Measurements from ENCODE around the gene CR1. TPM values are rescaled to one million over a fixed set of nuclear protein-coding genes. Genes with fewer than 3 reads are reported as not detected.
"Not testable (repeated sequence)": the region's sequence is repeated elsewhere in the genome, so short reads cannot be mapped to it uniquely, and the experiment has no call there.

The CR1 gene
- total RNA-seq, 1 donor from 2014 or later = not detected

DNA sequence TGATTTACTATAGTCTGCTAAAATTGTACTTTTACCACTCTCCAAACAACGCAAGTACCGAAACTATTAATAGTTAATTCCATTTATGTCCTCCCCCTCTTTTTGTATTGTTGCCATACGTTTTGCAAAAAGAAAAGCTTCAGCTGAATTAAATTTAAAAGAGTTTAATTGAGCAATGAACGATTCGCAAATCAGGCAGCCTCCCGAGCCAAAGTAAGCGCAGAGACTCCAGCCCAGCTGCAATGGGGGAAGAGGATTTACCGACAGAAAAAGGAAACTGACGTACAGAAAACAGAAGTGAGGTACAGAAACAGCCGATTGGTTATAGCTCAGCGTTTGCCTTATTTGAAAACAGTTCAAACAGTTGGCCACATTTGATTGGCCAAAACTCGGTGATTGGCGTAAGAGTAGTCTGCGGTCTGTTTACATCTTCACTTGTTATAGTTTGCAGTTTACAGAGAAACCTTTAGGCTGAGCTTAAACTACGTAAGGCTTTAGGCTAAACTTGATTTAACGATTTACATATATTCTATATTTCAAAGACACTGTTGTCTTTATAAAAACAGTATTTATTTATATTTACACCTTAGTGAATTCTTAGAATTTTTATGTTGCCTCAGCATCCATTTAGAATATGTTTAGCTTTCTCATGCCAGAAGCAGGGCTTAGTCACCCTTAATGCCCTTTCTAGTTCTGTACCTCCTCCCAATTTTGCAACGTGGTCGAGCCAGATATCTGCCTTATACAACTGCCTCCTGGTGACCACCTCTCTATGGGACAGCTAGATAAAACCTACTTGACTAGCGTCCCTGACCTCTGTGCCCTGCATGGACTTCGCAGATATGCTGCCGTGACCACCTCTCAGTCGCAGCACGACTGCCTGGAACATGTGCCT lies 23.8 kb downstream of the CR1 start:
- DNase-seq (ENCODE audit: low read depth) = no peak
- no peaks in the 10 kb centered on the region for H3K36me3 ChIP-seq (ENCODE audit: control insufficient read depth, insufficient read depth, low read length)
- no peak overlapping the region for H3K4me3 ChIP-seq (ENCODE audit: low read depth, low read length)
- TF ChIP-seq, protein P1, sequence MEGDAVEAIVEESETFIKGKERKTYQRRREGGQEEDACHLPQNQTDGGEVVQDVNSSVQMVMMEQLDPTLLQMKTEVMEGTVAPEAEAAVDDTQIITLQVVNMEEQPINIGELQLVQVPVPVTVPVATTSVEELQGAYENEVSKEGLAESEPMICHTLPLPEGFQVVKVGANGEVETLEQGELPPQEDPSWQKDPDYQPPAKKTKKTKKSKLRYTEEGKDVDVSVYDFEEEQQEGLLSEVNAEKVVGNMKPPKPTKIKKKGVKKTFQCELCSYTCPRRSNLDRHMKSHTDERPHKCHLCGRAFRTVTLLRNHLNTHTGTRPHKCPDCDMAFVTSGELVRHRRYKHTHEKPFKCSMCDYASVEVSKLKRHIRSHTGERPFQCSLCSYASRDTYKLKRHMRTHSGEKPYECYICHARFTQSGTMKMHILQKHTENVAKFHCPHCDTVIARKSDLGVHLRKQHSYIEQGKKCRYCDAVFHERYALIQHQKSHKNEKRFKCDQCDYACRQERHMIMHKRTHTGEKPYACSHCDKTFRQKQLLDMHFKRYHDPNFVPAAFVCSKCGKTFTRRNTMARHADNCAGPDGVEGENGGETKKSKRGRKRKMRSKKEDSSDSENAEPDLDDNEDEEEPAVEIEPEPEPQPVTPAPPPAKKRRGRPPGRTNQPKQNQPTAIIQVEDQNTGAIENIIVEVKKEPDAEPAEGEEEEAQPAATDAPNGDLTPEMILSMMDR (IDR thresholded peaks at IDR 0.05; ENCODE audit: insufficient read depth, low read length, severe bottlenecking) = no peak
- peaks cover 1% of the 10 kb centered on the region for H3K27me3 ChIP-seq (ENCODE audit: control insufficient read depth, insufficient read depth, low read length)
- no peak for FAIRE-seq

DNA sequence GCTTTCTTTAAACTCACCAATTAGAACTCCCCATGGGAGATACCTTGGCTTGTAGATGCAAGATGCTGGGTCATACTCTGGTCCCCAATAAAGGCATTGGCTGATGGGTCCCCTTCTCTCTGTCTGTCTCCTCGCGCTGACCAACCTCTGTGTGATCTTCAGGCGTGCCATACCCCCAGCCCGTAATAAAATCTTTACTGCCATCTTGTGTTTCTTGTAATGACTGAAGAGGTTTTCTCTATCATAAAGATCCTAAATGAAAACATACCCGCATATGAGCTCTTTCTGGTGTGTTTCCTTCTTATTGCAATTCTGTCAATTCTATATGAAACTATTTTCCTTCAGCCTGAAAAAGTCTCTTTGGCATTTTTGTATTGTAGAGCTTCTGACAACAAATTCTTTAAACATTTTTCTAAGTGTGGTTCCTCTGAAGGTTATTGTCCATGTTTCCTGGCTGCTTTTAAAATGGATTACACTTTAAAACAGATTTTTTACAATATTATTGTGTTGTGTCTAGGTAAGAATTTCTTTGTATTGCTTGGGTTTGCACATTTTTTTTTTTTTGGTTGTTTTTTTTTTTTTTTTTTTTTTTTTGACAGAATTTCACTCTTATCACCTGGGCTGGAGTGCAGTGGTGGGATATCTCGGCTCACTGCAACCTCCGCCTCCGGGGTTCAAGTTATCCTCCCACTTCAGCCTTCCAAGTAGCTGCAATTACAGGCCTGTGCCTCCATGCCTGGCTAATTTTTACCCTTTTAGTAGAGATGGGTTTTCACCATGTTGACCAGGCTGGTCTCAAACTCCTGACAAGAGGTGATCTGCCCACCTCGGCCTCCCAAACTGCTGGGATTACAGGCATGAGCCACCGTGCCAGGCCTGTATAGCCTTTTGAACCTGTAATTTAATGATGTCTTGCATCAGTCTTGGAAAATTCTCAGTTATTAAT lies 24.7 kb downstream of the CR1 start:
- DNase-seq (ENCODE audit: low read depth); H3K36me3 ChIP-seq (ENCODE audit: control insufficient read depth, insufficient read depth, low read length); FAIRE-seq; H3K4me3 ChIP-seq (ENCODE audit: low read depth, low read length); H3K27me3 ChIP-seq (ENCODE audit: control insufficient read depth, insufficient read depth, low read length): not testable (repeated sequence)

DNA sequence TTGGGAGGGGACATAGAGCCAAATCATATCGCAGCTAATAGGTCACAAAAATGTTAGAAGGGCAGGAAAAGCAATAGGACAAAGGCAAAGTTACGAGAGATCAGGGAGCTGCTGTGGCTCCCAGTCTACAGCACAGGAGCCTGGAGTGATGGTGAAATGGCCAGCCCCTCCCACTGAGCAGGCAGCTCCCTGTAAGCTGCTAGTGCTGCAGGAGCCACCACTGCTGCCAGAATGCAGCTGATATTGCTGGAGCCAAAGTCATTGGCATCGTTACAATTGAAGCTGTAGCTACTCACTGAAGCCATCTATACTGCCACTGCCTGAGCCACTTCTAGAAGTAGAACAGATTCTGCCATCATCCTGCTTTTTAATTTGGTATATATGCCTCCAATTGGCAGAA lies 29.3 kb downstream of the CR1 start:
- H3K27me3 ChIP-seq (ENCODE audit: control insufficient read depth, insufficient read depth, low read length); DNase-seq (ENCODE audit: low read depth); FAIRE-seq; H3K36me3 ChIP-seq (ENCODE audit: control insufficient read depth, insufficient read depth, low read length); H3K4me3 ChIP-seq (ENCODE audit: low read depth, low read length): not testable (repeated sequence)

DNA sequence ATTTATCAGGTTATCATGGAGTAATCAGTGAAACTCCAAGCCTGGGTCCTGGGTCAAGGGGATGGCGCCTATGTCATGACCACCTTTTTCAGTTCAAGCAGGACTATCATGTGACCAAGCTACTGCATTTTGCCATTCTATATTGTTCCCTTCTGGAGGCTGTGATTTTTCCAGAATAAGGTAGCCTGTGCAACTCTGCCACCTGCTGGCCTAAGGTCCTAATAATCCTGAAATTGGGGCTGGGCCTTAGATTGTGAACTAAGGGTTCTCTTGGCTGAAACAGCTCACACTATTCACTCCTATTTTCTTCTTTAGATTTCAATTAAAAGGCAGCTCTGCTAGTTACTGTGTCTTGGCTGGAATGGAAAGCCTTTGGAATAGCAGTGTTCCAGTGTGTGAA lies 32.4 kb downstream of the CR1 start:
- H3K36me3 ChIP-seq (ENCODE audit: control insufficient read depth, insufficient read depth, low read length); FAIRE-seq; H3K4me3 ChIP-seq (ENCODE audit: low read depth, low read length); H3K27me3 ChIP-seq (ENCODE audit: control insufficient read depth, insufficient read depth, low read length); DNase-seq (ENCODE audit: low read depth): not testable (repeated sequence)

DNA sequence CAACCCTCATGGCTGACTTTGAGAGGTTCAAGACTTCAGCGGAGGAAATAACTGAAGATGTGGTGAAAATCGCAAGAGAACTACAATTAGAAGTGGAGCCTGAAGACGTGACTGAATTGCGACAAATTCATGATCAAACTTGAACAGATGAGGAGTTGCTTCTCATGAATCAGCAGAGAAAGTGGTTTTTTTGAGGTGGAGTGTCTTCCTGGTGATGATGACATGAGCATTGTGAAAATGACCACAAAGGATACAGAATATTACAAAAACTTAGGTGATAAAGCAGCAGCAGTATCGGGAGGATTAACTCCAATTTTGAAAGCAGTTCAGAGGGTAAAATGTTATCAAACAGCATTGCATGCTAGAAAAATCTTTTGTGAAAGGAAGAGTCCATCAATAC lies 40.3 kb downstream of the CR1 start:
- H3K4me3 ChIP-seq (ENCODE audit: low read depth, low read length); H3K36me3 ChIP-seq (ENCODE audit: control insufficient read depth, insufficient read depth, low read length); H3K27me3 ChIP-seq (ENCODE audit: control insufficient read depth, insufficient read depth, low read length); FAIRE-seq; DNase-seq (ENCODE audit: low read depth): not testable (repeated sequence)

DNA sequence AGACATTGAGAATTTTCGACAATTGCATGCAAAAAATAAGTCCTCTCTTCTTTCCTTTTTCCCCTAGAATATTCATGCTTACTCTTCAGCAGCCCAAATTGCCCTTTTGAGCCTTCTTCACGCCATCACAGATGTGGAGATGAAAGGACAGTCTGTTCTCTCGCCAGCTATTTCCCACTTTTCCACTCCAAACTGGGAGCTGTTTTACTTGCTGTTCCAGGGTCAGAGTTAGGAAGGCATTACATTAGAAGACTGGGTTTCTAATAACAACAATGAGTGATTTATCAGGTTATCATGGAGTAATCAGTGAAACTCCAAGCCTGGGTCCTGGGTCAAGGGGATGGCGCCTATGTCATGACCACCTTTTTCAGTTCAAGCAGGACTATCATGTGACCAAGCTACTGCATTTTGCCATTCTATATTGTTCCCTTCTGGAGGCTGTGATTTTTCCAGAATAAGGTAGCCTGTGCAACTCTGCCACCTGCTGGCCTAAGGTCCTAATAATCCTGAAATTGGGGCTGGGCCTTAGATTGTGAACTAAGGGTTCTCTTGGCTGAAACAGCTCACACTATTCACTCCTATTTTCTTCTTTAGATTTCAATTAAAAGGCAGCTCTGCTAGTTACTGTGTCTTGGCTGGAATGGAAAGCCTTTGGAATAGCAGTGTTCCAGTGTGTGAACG lies 50.9 kb downstream of the CR1 start:
- not testable (repeated sequence) for DNase-seq (ENCODE audit: low read depth); H3K27me3 ChIP-seq (ENCODE audit: control insufficient read depth, insufficient read depth, low read length); H3K36me3 ChIP-seq (ENCODE audit: control insufficient read depth, insufficient read depth, low read length); FAIRE-seq; H3K4me3 ChIP-seq (ENCODE audit: low read depth, low read length)

DNA sequence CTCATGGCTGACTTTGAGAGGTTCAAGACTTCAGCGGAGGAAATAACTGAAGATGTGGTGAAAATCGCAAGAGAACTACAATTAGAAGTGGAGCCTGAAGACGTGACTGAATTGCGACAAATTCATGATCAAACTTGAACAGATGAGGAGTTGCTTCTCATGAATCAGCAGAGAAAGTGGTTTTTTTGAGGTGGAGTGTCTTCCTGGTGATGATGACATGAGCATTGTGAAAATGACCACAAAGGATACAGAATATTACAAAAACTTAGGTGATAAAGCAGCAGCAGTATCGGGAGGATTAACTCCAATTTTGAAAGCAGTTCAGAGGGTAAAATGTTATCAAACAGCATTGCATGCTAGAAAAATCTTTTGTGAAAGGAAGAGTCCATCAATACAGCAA lies 58.9 kb downstream of the CR1 start:
- H3K36me3 ChIP-seq (ENCODE audit: control insufficient read depth, insufficient read depth, low read length); FAIRE-seq; H3K27me3 ChIP-seq (ENCODE audit: control insufficient read depth, insufficient read depth, low read length); H3K4me3 ChIP-seq (ENCODE audit: low read depth, low read length); DNase-seq (ENCODE audit: low read depth): not testable (repeated sequence)

DNA sequence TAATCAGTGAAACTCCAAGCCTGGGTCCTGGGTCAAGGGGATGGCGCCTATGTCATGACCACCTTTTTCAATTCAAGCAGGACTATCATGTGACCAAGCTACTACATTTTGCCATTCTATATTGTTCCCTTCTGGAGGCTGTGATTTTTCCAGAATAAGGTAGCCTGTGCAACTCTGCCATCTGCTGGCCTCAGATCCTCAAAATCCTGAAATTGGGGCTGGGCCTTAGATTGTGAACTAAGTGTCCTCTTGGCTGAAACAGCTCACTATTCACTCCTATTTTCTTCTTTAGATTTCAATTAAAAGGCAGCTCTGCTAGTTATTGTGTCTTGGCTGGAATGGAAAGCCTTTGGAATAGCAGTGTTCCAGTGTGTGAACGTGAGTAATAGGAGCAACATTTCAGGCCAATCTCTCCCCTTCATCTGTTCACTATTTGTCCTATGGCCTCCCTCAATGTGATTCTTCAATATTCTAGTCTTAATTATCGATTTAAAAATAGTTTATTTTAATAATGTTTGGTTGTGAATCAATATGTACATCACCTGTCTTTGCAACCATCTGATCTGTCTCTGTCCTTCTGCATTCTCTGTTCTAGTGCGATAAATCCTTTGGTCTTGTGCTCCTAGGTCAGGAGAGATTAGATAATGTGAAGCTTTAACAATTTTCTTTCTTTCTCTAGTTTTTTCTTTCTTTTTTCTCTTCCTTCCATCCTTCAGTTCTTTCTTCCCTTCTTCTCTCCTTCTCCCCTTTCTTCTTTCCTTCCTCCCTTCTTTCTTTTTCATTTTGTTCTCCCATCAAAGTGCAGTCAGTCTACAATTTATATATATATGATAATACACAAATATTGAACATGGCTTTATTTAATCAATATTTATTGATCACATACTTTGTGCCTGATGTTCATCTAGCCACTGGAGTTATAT lies 69.8 kb downstream of the CR1 start:
- Histone ChIP-seq H3K27me3 (ENCODE audit: control insufficient read depth, insufficient read depth, low read length) (no peaks in the 10 kb centered on the region), H3K36me3 (ENCODE audit: control insufficient read depth, insufficient read depth, low read length) (no peaks in the 10 kb centered on the region), H3K4me3 (ENCODE audit: low read depth, low read length) (no peak overlapping the region)
- FAIRE-seq (no peak), DNase-seq (ENCODE audit: low read depth) (peak; percentile 15)
- TF ChIP-seq, protein P1 (IDR thresholded peaks at IDR 0.05; ENCODE audit: insufficient read depth, low read length, severe bottlenecking) = peak; percentile 55

DNA sequence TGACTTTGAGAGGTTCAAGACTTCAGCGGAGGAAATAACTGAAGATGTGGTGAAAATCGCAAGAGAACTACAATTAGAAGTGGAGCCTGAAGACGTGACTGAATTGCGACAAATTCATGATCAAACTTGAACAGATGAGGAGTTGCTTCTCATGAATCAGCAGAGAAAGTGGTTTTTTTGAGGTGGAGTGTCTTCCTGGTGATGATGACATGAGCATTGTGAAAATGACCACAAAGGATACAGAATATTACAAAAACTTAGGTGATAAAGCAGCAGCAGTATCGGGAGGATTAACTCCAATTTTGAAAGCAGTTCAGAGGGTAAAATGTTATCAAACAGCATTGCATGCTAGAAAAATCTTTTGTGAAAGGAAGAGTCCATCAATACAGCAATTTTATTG lies 76.0 kb downstream of the CR1 start:
- H3K27me3 ChIP-seq (ENCODE audit: control insufficient read depth, insufficient read depth, low read length); FAIRE-seq; H3K4me3 ChIP-seq (ENCODE audit: low read depth, low read length); DNase-seq (ENCODE audit: low read depth); H3K36me3 ChIP-seq (ENCODE audit: control insufficient read depth, insufficient read depth, low read length): not testable (repeated sequence)

DNA sequence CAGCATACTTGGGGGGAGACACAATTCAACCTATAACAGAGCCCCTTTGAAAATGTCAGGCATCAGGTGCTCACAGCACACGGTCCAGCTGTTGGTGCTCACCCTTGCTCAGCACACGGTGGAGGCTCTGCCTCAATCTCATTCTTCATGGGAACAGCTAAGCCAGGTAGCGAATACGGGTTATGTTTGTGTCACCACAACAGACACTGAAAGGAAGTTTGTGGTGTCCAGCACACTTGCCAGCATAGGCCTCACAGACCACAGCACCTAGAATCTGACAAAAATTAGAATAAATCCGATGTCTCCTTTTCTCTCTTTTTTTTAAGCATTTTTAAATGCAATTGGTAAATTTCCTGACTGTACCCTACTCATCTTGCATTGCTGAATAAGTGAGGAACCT lies 77.1 kb downstream of the CR1 start:
- not testable (repeated sequence) for FAIRE-seq; DNase-seq (ENCODE audit: low read depth)

DNA sequence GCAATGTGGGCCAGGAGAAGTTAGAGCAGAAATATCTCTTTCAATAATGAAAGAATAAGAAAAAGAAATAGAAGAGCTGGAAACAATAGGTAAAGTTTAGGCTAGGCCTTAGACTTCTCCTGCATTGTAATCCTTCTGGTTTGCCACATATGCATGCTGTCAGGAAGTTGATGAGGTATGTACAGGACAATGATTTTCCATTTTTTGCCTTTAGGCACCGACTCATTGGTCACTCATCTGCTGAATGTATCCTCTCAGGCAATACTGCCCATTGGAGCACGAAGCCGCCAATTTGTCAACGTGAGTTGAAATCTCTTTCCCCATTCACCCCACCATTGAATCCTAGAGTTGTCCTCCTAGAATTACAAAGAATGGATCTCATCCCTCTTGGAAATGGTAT lies 79.4 kb downstream of the CR1 start:
- not testable (repeated sequence) for H3K36me3 ChIP-seq (ENCODE audit: control insufficient read depth, insufficient read depth, low read length); H3K4me3 ChIP-seq (ENCODE audit: low read depth, low read length); FAIRE-seq; H3K27me3 ChIP-seq (ENCODE audit: control insufficient read depth, insufficient read depth, low read length)
- peak; percentile 41 for DNase-seq (ENCODE audit: low read depth)

More for the DNA sequence above, 77.1 kb downstream of the CR1 start:
- H3K4me3 ChIP-seq (ENCODE audit: low read depth, low read length); H3K27me3 ChIP-seq (ENCODE audit: control insufficient read depth, insufficient read depth, low read length); H3K36me3 ChIP-seq (ENCODE audit: control insufficient read depth, insufficient read depth, low read length): not testable (repeated sequence)

Measured in bronchial epithelial cell (primary cell).